ENCODE results near the gene CMTR1.
"Not testable (repeated sequence)": the region's sequence is repeated elsewhere in the genome, so short reads cannot be mapped to it uniquely, and the experiment has no call there.

The CMTR1 gene

DNA sequence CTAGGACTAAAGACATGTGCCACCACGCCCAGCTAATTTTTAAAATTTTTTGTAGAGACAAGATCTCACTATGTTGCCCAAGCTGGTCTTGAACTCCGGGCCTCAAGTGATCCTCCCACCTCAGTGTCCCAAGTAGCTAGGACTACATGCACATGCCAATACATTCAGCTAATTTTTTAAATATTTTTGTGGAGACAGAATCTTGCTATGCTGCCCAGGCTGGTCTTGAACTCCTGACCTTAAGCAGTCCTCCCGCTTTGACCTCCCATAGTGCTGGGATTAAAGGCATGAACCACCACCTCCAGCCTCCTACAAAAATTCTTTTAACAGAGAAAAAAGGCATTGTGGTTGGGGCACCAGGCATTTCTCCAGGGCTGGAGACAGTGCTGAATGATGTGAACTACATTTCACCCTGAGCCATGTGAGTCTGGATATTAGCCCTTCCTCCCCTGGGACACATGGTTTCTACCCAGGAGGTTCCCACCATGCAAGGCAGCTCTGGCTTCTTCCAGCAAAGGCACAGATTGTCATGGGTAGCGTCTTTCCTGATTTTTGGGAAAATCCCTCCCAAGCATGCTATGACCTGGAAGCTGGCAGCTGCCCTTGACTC, 36.3 kb upstream of the CMTR1 start:
- H3K4me3 ChIP-seq (ENCODE audit: low read depth, low read length) = no peak overlapping the region
- DNase-seq (ENCODE audit: low read depth) = peak; percentile 34
- TF ChIP-seq, protein P1, sequence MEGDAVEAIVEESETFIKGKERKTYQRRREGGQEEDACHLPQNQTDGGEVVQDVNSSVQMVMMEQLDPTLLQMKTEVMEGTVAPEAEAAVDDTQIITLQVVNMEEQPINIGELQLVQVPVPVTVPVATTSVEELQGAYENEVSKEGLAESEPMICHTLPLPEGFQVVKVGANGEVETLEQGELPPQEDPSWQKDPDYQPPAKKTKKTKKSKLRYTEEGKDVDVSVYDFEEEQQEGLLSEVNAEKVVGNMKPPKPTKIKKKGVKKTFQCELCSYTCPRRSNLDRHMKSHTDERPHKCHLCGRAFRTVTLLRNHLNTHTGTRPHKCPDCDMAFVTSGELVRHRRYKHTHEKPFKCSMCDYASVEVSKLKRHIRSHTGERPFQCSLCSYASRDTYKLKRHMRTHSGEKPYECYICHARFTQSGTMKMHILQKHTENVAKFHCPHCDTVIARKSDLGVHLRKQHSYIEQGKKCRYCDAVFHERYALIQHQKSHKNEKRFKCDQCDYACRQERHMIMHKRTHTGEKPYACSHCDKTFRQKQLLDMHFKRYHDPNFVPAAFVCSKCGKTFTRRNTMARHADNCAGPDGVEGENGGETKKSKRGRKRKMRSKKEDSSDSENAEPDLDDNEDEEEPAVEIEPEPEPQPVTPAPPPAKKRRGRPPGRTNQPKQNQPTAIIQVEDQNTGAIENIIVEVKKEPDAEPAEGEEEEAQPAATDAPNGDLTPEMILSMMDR (IDR thresholded peaks at IDR 0.05; ENCODE audit: low read depth, low read length, missing control alignments) = no peak
- in situ Hi-C loops (cut with HindIII; ENCODE audit: low sequenced_read_pairs) = no loop called here

DNA sequence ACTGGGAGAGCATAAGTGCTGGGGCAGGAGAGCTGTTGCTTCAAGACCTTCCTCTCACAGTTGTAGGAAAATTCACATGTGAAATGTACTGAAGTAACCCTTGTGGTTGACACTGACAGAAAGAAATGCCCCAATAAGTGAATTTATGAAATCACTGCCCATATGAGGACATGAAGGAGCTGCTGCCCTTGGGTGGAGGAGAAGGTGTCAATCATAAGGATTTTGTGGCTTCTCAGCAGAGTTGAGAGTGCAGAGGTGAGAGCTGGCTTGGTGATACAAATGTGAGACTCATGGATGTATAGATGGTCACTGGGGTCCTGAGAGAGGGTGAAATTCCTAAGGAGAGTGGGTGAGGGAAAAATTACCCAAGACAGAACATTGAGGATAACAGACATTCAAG, 33.9 kb upstream of the CMTR1 start:
- in situ Hi-C loops (cut with HindIII; ENCODE audit: low sequenced_read_pairs) = no loop called here
- H3K4me3 ChIP-seq (ENCODE audit: low read depth, low read length) = no peak overlapping the region
- DNase-seq (ENCODE audit: low read depth) = no peak
- TF ChIP-seq, protein P1 (IDR thresholded peaks at IDR 0.05; ENCODE audit: low read depth, low read length, missing control alignments) = no peak

DNA sequence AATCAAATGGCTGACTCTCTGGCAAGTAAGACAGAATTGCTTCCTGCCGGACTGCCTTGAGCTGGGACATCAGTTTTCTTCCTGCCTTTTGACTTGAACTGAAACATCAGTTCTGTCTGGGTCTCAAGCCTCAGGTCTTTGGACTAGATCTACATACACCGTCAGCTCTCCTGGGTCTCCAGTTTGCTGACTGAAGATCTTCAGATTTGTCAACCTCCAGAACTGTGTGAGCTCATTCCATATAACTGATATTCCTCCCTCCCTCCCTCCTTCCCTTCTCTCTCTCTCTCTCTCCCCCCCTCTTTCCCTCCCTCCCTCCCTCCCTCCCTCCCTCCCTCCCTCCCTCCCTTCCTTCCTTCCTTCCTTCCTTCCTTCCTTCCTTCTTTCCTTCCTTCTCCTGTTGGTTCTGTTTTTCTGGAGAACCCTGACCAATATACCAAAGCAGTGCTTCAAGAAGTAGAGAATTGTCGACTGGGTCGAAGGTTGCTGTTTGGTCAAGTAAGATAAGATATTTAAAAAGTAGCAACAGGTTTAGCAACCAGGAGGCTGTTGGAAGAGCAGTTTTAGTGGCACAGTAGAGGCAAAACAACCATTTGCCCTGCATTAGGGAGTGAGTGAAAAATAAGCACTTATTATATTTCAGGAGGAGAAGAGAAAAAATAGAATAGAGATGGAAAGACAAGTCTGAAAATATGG, 33.1 kb upstream of the CMTR1 start:
- in situ Hi-C loops (cut with HindIII; ENCODE audit: low sequenced_read_pairs) = no loop called here
- no peak for DNase-seq (ENCODE audit: low read depth)
- no peak overlapping the region for H3K4me3 ChIP-seq (ENCODE audit: low read depth, low read length)
- TF ChIP-seq, protein P1 (IDR thresholded peaks at IDR 0.05; ENCODE audit: low read depth, low read length, missing control alignments) = no peak

DNA sequence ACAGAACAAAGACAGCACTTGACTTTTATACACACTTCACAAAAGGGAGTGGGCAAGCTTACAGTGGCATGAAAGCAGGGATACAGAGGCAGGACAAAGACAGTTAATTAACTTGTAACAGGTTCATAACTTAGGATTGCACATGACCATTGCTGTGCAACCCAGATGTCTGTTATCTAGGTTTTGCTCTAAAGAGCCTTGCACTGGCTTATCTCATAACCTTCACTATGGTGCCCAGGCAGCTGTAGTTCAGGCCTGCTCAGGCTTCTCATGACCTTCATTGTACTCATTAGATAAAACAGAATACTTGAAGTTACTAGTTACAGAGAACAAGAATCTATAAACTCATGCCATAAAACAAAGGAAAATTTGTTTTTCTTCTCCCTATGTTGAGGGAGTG, 31.4 kb upstream of the CMTR1 start:
- H3K4me3 ChIP-seq (ENCODE audit: low read depth, low read length); DNase-seq (ENCODE audit: low read depth); in situ Hi-C loops (cut with HindIII; ENCODE audit: low sequenced_read_pairs): not testable (repeated sequence)

DNA sequence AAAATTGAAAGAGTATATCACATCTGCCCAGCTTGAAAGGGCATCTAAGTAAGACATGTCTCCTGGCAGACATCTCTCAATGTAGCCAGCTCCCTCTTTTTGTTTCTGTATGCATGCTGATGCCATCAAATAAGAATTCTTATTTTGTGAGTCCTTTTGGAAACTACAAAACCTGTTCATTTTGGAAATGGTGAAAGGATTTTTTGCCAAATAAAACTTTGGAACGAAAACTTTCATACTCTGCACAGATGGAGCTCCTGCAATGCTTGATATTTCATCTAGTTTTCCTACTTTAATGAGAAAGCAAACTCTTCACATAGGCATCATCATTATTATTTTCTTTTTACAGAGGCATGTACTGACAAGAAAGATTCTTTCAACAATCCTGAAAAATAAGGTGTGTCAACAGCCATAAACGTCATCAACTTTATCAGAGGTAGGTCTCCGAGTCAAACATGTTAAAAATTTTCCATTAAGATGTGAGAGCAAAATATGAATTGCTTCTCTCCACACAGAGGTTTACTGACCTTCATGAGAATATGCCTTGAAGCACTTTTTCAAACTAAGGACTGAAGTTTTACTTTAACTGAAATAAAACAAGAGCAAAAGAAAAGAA, 26.2 kb upstream of the CMTR1 start:
- TF ChIP-seq, protein P1 (IDR thresholded peaks at IDR 0.05; ENCODE audit: low read depth, low read length, missing control alignments) = no peak
- in situ Hi-C loops (cut with HindIII; ENCODE audit: low sequenced_read_pairs) = no loop called here
- no peak for DNase-seq (ENCODE audit: low read depth)
- H3K4me3 ChIP-seq (ENCODE audit: low read depth, low read length) = no peak overlapping the region

DNA sequence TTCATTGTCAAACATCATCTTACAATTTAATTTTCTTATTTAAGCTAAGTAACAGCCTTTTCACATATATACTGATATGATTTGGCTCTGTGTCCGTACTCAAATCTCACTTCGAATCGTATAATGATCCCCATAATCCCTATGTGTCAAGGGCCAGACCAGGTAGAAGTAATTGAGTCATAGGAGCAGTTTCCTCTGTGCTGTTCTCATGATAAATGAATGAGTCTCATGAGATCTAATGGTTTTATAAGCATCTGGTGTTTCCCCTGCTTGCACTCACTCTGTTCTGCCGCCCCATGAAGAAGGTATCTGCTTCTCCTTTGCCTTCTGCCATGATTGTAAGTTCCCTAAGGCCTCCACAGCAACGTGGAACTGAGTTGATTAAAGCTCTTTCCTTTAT, 25.1 kb upstream of the CMTR1 start:
- no peak for DNase-seq (ENCODE audit: low read depth)
- in situ Hi-C loops (cut with HindIII; ENCODE audit: low sequenced_read_pairs) = no loop called here
- TF ChIP-seq, protein P1 (IDR thresholded peaks at IDR 0.05; ENCODE audit: low read depth, low read length, missing control alignments) = no peak
- H3K4me3 ChIP-seq (ENCODE audit: low read depth, low read length) = no peak overlapping the region

DNA sequence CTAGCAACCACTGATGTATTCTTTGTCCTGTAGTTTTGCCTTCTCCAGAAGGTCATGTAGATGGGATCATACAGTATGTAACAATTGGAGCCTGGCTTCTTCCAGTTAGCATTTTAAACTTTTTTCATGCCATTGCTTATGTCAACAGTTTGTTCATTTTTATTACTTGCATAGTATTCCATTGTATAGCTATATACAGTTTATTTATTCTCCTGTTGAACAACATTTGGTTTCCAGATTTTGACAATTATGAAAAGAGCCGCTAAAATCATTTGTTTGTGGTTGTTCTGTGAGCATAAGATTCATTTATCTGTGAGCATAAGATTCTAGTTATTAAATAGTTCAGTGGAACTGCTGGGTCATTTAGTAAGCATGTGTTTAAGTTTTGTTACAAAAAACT, 23.5 kb upstream of the CMTR1 start:
- in situ Hi-C loops (cut with HindIII; ENCODE audit: low sequenced_read_pairs) = no loop called here
- no peak for DNase-seq (ENCODE audit: low read depth)
- H3K4me3 ChIP-seq (ENCODE audit: low read depth, low read length) = no peak overlapping the region
- TF ChIP-seq, protein P1 (IDR thresholded peaks at IDR 0.05; ENCODE audit: low read depth, low read length, missing control alignments) = no peak
